Activated CD4-positive, alpha-beta T cell treated with anti-CD3 and anti-CD28 coated beads, Interleukin-2, Interleukin-4, amounts not matched to agents 100 ng/mL and 50 ng/mL, durations not matched to agents 16 hours and 8 hours (primary cell): ENCODE data around the gene SFSWAP.
"Not testable (repeated sequence)": the region's sequence is repeated elsewhere in the genome, so short reads cannot be mapped to it uniquely, and the experiment has no call there.

Source experiments
- DNase-seq: peaks from one replicate; pipeline ENCODE4 v3.0.0-alpha.2; 2020; ENCODE audit warnings: low spot score

SFSWAP gene

GRCh38 chr12:131679816-131680215 lies 31.1 kb upstream of the SFSWAP start:
- DNase-seq: not testable (repeated sequence)

GRCh38 chr12:131680392-131681256 lies 30.3 kb upstream of the SFSWAP start:
- DNase-seq: not testable (repeated sequence)

- DNase-seq: no peak
These were observed 29.7 kb upstream of the SFSWAP start for GRCh38 chr12:131681257-131681620.

GRCh38 chr12:131681746-131682509 lies 29.0 kb upstream of the SFSWAP start:
- peak; percentile 79 for DNase-seq

- DNase-seq: peak; percentile 10
These were observed 28.4 kb upstream of the SFSWAP start for GRCh38 chr12:131682510-131682895.

- no peak for DNase-seq
These were observed 27.4 kb upstream of the SFSWAP start for GRCh38 chr12:131683266-131684014.

- DNase-seq: no peak
These were observed 26.7 kb upstream of the SFSWAP start for GRCh38 chr12:131684015-131684725.

- no peak for DNase-seq
These were observed 23.4 kb upstream of the SFSWAP start for GRCh38 chr12:131687346-131688125.

GRCh38 chr12:131688131-131688844 lies 22.6 kb upstream of the SFSWAP start:
- no peak for DNase-seq

GRCh38 chr12:131688845-131689154 lies 22.1 kb upstream of the SFSWAP start:
- no peak for DNase-seq

- no peak for DNase-seq
These were observed 20.6 kb upstream of the SFSWAP start for GRCh38 chr12:131690320-131690719.

- DNase-seq: no peak
These were observed 18.5 kb upstream of the SFSWAP start for GRCh38 chr12:131692431-131692830.

- no peak for DNase-seq
These were observed 17.7 kb upstream of the SFSWAP start for GRCh38 chr12:131693149-131693548.

GRCh38 chr12:131694116-131694838 lies 16.6 kb upstream of the SFSWAP start:
- no peak for DNase-seq

- no peak for DNase-seq
These were observed 14.9 kb upstream of the SFSWAP start for GRCh38 chr12:131695968-131696367.

- no peak for DNase-seq
These were observed 12.6 kb upstream of the SFSWAP start for GRCh38 chr12:131698286-131698685.

GRCh38 chr12:131699434-131699833 lies 11.5 kb upstream of the SFSWAP start:
- DNase-seq: no peak

- DNase-seq: no peak
These were observed 10.6 kb upstream of the SFSWAP start for GRCh38 chr12:131700271-131700670.

- DNase-seq: no peak
These were observed 9.0 kb upstream of the SFSWAP start for GRCh38 chr12:131701705-131702572.
